Measurements from ENCODE around the gene CDC42BPB.

GRCh38 chr14:103088921-103089320 lies 31.6 kb upstream of the CDC42BPB start:
- TF ChIP-seq CTCF (IDR thresholded peaks at IDR 0.05; ENCODE audit: insufficient read depth, low read length, poor library complexity, severe bottlenecking) (no peak), EZH2phosphoT487 (conservative IDR thresholded peaks at IDR 0.05; ENCODE audit: low read length) (no peak)

Data from SU-DHL-6 (cell line).